PC-3 (cell line): ENCODE measurements around the gene C4orf50.

Source experiments
- EZH2 ChIP-seq: fragments of 300-600 bp; sonication (generic); IDR thresholded peaks from one replicate; pipeline ENCODE4 v1.6.1; 2017; ENCODE audit warnings: antibody characterized with exemption, mild to moderate bottlenecking, low read length; ENCODE audit not compliant: unreplicated experiment
- EZH2phosphoT487 ChIP-seq: fragments of 300-600 bp; sonication (generic); IDR thresholded peaks from 2 replicates; pipeline ENCODE4 v1.6.1; 2018; ENCODE audit warnings: mild to moderate bottlenecking, antibody characterized with exemption, low read length, borderline replicate concordance
- TF ChIP-seq, protein P1 (sequence below): fragments of 300-600 bp; sonication (generic); conservative IDR thresholded peaks from 2 replicates; pipeline ENCODE4 v1.5.1; 2017; ENCODE audit warnings: antibody characterized with exemption, low read depth, mild to moderate bottlenecking, low read length

GRCh38 chr4:5851637-5852301 lies 166.5 kb downstream of the C4orf50 start:
- TF ChIP-seq, protein P1, sequence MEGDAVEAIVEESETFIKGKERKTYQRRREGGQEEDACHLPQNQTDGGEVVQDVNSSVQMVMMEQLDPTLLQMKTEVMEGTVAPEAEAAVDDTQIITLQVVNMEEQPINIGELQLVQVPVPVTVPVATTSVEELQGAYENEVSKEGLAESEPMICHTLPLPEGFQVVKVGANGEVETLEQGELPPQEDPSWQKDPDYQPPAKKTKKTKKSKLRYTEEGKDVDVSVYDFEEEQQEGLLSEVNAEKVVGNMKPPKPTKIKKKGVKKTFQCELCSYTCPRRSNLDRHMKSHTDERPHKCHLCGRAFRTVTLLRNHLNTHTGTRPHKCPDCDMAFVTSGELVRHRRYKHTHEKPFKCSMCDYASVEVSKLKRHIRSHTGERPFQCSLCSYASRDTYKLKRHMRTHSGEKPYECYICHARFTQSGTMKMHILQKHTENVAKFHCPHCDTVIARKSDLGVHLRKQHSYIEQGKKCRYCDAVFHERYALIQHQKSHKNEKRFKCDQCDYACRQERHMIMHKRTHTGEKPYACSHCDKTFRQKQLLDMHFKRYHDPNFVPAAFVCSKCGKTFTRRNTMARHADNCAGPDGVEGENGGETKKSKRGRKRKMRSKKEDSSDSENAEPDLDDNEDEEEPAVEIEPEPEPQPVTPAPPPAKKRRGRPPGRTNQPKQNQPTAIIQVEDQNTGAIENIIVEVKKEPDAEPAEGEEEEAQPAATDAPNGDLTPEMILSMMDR, result no peak
- TF ChIP-seq EZH2phosphoT487 (no peak), EZH2 (no peak)
